Mucosa of descending colon (tissue), 3 donors: ENCODE measurements around the gene AQP5. TPM values are rescaled to one million over a fixed set of nuclear protein-coding genes. Genes with fewer than 3 reads are reported as not detected.

Experiments
- ATAC-seq: fragments of 200-7000 bp; cut with Tn5 transposase; one replicate; pipeline ENCODE4 v1.9.1; 2020; ENCODE audit warnings: mild to moderate bottlenecking, moderate library complexity
- DNase-seq, 3 donors: peaks; one replicate each; pipeline ENCODE4 v3.0.0-alpha.2; 2020
- H3K36me3 ChIP-seq: fragments of 200-600 bp; one replicate; pipeline ENCODE4 v1.8.0; 2021; ENCODE audit warnings: low read depth, mild to moderate bottlenecking
- H3K4me1 ChIP-seq: fragments of 200-600 bp; one replicate; pipeline ENCODE4 v1.8.0; 2021; ENCODE audit warnings: low read depth, mild to moderate bottlenecking
- H3K4me3 ChIP-seq: fragments of 200-600 bp; one replicate; pipeline ENCODE4 v1.8.0; 2021; ENCODE audit warnings: mild to moderate bottlenecking
- H3K9me3 ChIP-seq: fragments of 200-600 bp; one replicate; pipeline ENCODE4 v1.8.0; 2021; ENCODE audit warnings: mild to moderate bottlenecking
- CTCF ChIP-seq: fragments of 200-600 bp; IDR thresholded peaks from one replicate; pipeline ENCODE4 v1.8.0; 2022; ENCODE audit warnings: antibody characterized with exemption, mild to moderate bottlenecking
- intact Hi-C, 2 donors: fragments of 100-400 bp; cut with DNase I in 1 of 2; cut with micrococcal nuclease in 1 of 2; formaldehyde crosslinking; loops; one replicate each; pipeline versions ENCODE4 v1.11.0 to v1.11.1; 2022; cut with DNase I, micrococcal nuclease
- total RNA-seq, 3 donors: library from RNA; stranded (reverse); fragmentation: NEBNext Ultra II Directional in 2 of 3; extraction: Animal tissue kit (Norgen Biotek cat#: 25700) in 2 of 3; gene quantifications; one replicate each; pipeline versions ENCODE4 v1.2.1 to v1.2.4, GENCODE V29; 2021 to 2023
- donor health status: DM: no; HTN: no; CAD: no; lungs with moderate emphysema.
- donor health status: DM: no; HTN: no; CAD: no.
- donor health status: DM: no; HTN: yes; CAD: no.

The AQP5 gene
- total RNA-seq, 3 donors from 2014 or later, result not detected

- ATAC-seq, result peak; percentile 76
- TF ChIP-seq CTCF, result peak; percentile 16
- intact Hi-C loops, result loop anchor here in 1 of 2 donors (5.0 kb wide), 1 partner anchor 88 kb away; no protein-coding TSS in a partner anchor
- peak in 2 of 3 donors; percentile 59 for DNase-seq
- Histone ChIP-seq H3K9me3 (no peaks in the 10 kb centered on the region), H3K36me3 (no peaks in the 10 kb centered on the region), H3K4me3 (no peak overlapping the region), H3K4me1 (no peaks in the 10 kb centered on the region)
These were observed 12.6 kb downstream of the AQP5 start for GRCh38 chr12:49974231-49974675.

- Histone ChIP-seq H3K4me1 (no peaks in the 10 kb centered on the region), H3K36me3 (no peaks in the 10 kb centered on the region), H3K4me3 (no peak overlapping the region), H3K9me3 (no peaks in the 10 kb centered on the region)
- intact Hi-C loops, result loop anchor here in 1 of 2 donors (5.0 kb wide), 1 partner anchor 88 kb away; no protein-coding TSS in a partner anchor
- TF ChIP-seq CTCF, result no peak
- DNase-seq, result no peak
- no peak for ATAC-seq
These were observed 13.1 kb downstream of the AQP5 start for GRCh38 chr12:49974677-49975317.

- Histone ChIP-seq H3K4me1 (no peaks in the 10 kb centered on the region), H3K9me3 (no peaks in the 10 kb centered on the region), H3K4me3 (no peak overlapping the region), H3K36me3 (no peaks in the 10 kb centered on the region)
- ATAC-seq (no peak), DNase-seq (no peak)
- no peak for TF ChIP-seq CTCF
- intact Hi-C loops, result no loop called here
These were observed 13.7 kb downstream of the AQP5 start for GRCh38 chr12:49975318-49975761.

- Histone ChIP-seq H3K4me3 (no peak overlapping the region), H3K9me3 (no peaks in the 10 kb centered on the region), H3K36me3 (no peaks in the 10 kb centered on the region), H3K4me1 (no peaks in the 10 kb centered on the region)
- no peak for DNase-seq
- no peak for ATAC-seq
- intact Hi-C loops, result no loop called here
- TF ChIP-seq CTCF, result no peak
These were observed 14.9 kb downstream of the AQP5 start for GRCh38 chr12:49976557-49976956.

- no peak for TF ChIP-seq CTCF
- ATAC-seq (no peak), DNase-seq (no peak)
- H3K4me1 ChIP-seq, result no peaks in the 10 kb centered on the region
- intact Hi-C loops, result no loop called here
- no peaks in the 10 kb centered on the region for H3K9me3 ChIP-seq
- H3K4me3 ChIP-seq, result no peak overlapping the region
- no peaks in the 10 kb centered on the region for H3K36me3 ChIP-seq
These were observed 16.5 kb downstream of the AQP5 start for GRCh38 chr12:49978125-49978524.
